ENCODE results near the gene ICE1. TPM values are rescaled to one million over a fixed set of nuclear protein-coding genes. Genes with fewer than 3 reads are reported as not detected.
A peak's percentile ranks its signal among the peaks of the same experiment; 100 is the strongest.

Gene ICE1, protein sequence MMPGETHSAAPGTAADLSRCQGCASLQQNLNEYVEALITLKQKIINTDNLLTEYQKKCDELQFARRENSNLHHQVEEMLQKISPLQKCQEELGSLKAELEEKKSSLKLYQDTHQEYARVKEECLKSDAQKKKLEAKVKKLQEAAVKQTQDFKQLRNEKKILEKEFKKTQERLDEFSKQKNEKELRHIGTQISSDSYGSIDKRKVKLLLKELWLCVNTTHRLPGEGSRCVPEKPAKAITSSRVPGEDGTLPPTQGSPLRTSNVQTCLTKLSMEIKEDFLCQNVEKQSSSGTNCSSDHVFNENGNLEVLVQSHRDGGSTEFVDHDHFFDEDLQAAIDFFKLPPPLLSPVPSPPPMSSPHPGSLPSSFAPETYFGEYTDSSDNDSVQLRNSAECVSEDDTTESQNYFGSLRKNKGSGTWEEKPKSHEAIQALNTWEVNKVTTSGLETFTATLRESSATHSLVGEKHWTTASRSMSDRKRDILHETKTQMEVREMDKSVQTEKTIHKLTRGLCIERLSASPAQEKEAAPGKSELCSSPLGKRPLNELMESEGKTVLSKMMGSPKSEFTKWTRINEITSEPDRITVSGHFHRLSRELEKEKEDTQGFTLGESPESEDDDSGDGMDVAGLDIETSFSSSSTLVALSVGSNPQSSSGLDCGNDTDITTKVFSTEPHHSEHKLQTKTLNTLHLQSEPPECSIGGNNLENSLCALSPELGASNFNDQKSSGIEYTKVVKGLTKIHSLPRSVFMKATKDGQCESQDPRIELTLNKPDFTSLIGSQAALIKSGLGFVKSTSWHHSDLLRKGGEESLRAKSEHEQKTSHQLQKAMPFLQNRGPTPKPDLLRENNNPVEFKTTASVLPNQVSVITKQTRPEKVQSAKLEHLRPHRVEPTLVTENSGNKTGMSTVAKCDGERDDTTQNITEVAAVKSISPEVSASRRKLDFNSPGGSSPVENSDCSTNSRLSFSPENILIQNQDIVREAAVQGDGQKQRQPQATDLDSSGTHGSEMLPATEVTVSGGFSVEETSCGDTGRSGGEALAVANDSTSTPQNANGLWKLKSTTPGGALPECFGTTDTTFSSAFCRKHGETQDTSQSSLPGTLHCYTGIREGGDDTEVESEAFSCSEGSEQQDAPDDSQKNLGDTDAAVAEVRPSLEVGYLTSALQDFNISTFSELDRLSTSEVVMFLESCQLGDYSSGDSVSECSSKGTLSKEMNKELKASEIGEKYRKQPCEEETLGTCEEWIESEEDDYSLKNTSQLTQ (N-terminal part only)
- total RNA-seq (10 to 100 TPM; 34.5 to 35.6 TPM), polyA plus RNA-seq (ENCODE audit: insufficient read depth, low read depth, low replicate concordance) (13.8 TPM)
- long read RNA-seq, donor 1, partial matches to known transcripts, result 5 of 6 reads
- long read RNA-seq, donor 1, other reads (novel, unspliced or antisense), result 0 of 6 reads
- long read RNA-seq, donor 2, partial matches to known transcripts, result 5 of 5 reads
- long read RNA-seq, donor 2, other reads (novel, unspliced or antisense), result 0 of 5 reads

- Histone ChIP-seq H3K27ac (peak within 1 kb of the TSS; percentile 92 to 99), H3K27me3 (no peaks in the 10 kb centered on the region), H3K4me3 (peak within 1 kb of the TSS; percentile 85 to 99), H3K4me1 (peaks cover 27% of the 10 kb centered on the region), H3K9me3 (no peaks in the 10 kb centered on the region), H3K36me3 (ENCODE audit: low read depth, missing control alignments) (no peaks in the 10 kb centered on the region)
- intact Hi-C loops (cut with DNase I; ENCODE audit: low total_unique reads), result no loop called here
- no peak for TF ChIP-seq POLR2A (IDR thresholded peaks at IDR 0.05)
- TF ChIP-seq CTCF (IDR thresholded peaks at IDR 0.05), result peak in 1 of 3 experiments; percentile 36
- 0% methylated on average over 19 to 66 of the region's 71 CpGs for WGBS, 2 donors
- peak; percentile 98 for DNase-seq
Measured at GRCh38 chr5:5421961-5422818, at the start of gene ICE1. Gene ICE1, plus strand, starts transcription at chr5:5422677. Its CDS starts 239 bp downstream, at chr5:5422916.

DNA sequence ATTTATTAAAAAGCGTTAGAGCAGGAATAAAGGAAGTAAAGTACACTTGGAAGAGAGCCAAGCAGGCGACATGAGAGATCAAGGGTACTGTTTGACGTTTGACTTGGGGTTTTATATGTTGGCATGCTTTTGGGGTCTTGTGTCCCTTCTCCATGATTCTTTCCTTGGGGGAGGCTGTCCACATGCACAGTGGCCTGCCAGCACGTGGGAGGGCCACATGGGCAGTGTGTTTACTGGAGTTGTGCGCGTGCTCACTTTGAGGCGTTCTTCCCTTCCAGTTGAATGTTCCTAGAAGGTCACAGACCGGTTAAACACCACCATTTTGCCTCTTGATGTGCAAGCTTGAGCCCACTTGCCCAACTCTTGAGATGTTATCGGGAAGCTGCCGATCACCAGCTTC, 49.5 kb upstream of the ICE1 start:
- Histone ChIP-seq H3K4me3 (no peak overlapping the region), H3K4me1 (no peaks in the 10 kb centered on the region), H3K27me3 (no peaks in the 10 kb centered on the region), H3K27ac (no peak overlapping the region), H3K9me3 (no peaks in the 10 kb centered on the region), H3K36me3 (ENCODE audit: low read depth, missing control alignments) (no peaks in the 10 kb centered on the region)
- intact Hi-C loops (cut with DNase I; ENCODE audit: low total_unique reads), result no loop called here
- WGBS, 2 donors, result 89 to 92% methylated on average over 10 of the region's 10 CpGs
- TF ChIP-seq CTCF (IDR thresholded peaks at IDR 0.05), result no peak
- no peak for TF ChIP-seq POLR2A (IDR thresholded peaks at IDR 0.05)
- DNase-seq, result no peak

- TF ChIP-seq POLR2A (IDR thresholded peaks at IDR 0.05), result no peak
- TF ChIP-seq CTCF (IDR thresholded peaks at IDR 0.05), result no peak
- 95 to 98% methylated on average over 2 of the region's 2 CpGs for WGBS, 2 donors
- Histone ChIP-seq H3K4me1 (no peaks in the 10 kb centered on the region), H3K27me3 (no peaks in the 10 kb centered on the region), H3K4me3 (no peak overlapping the region), H3K9me3 (no peaks in the 10 kb centered on the region), H3K36me3 (ENCODE audit: low read depth, missing control alignments) (no peaks in the 10 kb centered on the region), H3K27ac (no peak overlapping the region)
- intact Hi-C loops (cut with DNase I; ENCODE audit: low total_unique reads), result no loop called here
- DNase-seq, result no peak
Measured at GRCh38 chr5:5373351-5373989, 49.0 kb upstream of the ICE1 start.

All from testis (tissue), 5 donors.